Measurements from ENCODE around the gene SLC6A17. TPM values are rescaled to one million over a fixed set of nuclear protein-coding genes. Genes with fewer than 3 reads are reported as not detected.

The SLC6A17 gene
- total and polyA plus RNA-seq, 2 experiments from 2014 or later = 0.03 to 0.17 TPM

GRCh38 chr1:110242062-110242461, 91.8 kb downstream of the SLC6A17 start:
- Histone ChIP-seq H3F3A (replicated peaks; ENCODE audit: low read depth) (no peaks in the 10 kb centered on the region), H4K20me1 (replicated peaks; ENCODE audit: insufficient read depth) (no peaks in the 10 kb centered on the region; the same call in 1 of the 2 replicates), H3K27ac (ENCODE audit: low read depth) (no peak overlapping the region), H3K4me2 (peak overlapping the region; percentile 63), H3K9me2 (ENCODE audit: insufficient read depth) (0 out of 2 replicates have a peak, but pooled peaks cover 15% of the 10 kb centered on the region), H2AFZ (no peak overlapping the region), H3K79me2 (replicated peaks; ENCODE audit: insufficient read depth) (no peaks in the 10 kb centered on the region), H3K4me3 (0 out of 2 replicates have a peak overlapping the region, but pooled peaks have one; percentile 28), H3K4me1 (ENCODE audit: insufficient read depth) (peaks cover 34% of the 10 kb centered on the region), H3K27me3 (ENCODE audit: insufficient read depth) (0 out of 2 replicates have a peak, but pooled peaks cover 9% of the 10 kb centered on the region), H3K36me3 (ENCODE audit: insufficient read depth) (no peaks in the 10 kb centered on the region)
- Mint-ChIP-seq H3K36me3 (ENCODE audit: low read depth) (no peaks in the 10 kb centered on the region; the same call in 2 of the 3 replicates), H3K9me3 (no peaks in the 10 kb centered on the region; the same call in 2 of the 3 replicates), H3K27ac (0 out of 2 replicates have a peak overlapping the region, but pooled peaks have one; percentile 29), H3K4me1 (peaks cover 38% of the 10 kb centered on the region), H3K27me3 (ENCODE audit: insufficient read depth, low read depth, poor library complexity) (peaks cover 20% of the 10 kb centered on the region), H3K4me3 (no peak overlapping the region)
- TF ChIP-seq, protein P1, sequence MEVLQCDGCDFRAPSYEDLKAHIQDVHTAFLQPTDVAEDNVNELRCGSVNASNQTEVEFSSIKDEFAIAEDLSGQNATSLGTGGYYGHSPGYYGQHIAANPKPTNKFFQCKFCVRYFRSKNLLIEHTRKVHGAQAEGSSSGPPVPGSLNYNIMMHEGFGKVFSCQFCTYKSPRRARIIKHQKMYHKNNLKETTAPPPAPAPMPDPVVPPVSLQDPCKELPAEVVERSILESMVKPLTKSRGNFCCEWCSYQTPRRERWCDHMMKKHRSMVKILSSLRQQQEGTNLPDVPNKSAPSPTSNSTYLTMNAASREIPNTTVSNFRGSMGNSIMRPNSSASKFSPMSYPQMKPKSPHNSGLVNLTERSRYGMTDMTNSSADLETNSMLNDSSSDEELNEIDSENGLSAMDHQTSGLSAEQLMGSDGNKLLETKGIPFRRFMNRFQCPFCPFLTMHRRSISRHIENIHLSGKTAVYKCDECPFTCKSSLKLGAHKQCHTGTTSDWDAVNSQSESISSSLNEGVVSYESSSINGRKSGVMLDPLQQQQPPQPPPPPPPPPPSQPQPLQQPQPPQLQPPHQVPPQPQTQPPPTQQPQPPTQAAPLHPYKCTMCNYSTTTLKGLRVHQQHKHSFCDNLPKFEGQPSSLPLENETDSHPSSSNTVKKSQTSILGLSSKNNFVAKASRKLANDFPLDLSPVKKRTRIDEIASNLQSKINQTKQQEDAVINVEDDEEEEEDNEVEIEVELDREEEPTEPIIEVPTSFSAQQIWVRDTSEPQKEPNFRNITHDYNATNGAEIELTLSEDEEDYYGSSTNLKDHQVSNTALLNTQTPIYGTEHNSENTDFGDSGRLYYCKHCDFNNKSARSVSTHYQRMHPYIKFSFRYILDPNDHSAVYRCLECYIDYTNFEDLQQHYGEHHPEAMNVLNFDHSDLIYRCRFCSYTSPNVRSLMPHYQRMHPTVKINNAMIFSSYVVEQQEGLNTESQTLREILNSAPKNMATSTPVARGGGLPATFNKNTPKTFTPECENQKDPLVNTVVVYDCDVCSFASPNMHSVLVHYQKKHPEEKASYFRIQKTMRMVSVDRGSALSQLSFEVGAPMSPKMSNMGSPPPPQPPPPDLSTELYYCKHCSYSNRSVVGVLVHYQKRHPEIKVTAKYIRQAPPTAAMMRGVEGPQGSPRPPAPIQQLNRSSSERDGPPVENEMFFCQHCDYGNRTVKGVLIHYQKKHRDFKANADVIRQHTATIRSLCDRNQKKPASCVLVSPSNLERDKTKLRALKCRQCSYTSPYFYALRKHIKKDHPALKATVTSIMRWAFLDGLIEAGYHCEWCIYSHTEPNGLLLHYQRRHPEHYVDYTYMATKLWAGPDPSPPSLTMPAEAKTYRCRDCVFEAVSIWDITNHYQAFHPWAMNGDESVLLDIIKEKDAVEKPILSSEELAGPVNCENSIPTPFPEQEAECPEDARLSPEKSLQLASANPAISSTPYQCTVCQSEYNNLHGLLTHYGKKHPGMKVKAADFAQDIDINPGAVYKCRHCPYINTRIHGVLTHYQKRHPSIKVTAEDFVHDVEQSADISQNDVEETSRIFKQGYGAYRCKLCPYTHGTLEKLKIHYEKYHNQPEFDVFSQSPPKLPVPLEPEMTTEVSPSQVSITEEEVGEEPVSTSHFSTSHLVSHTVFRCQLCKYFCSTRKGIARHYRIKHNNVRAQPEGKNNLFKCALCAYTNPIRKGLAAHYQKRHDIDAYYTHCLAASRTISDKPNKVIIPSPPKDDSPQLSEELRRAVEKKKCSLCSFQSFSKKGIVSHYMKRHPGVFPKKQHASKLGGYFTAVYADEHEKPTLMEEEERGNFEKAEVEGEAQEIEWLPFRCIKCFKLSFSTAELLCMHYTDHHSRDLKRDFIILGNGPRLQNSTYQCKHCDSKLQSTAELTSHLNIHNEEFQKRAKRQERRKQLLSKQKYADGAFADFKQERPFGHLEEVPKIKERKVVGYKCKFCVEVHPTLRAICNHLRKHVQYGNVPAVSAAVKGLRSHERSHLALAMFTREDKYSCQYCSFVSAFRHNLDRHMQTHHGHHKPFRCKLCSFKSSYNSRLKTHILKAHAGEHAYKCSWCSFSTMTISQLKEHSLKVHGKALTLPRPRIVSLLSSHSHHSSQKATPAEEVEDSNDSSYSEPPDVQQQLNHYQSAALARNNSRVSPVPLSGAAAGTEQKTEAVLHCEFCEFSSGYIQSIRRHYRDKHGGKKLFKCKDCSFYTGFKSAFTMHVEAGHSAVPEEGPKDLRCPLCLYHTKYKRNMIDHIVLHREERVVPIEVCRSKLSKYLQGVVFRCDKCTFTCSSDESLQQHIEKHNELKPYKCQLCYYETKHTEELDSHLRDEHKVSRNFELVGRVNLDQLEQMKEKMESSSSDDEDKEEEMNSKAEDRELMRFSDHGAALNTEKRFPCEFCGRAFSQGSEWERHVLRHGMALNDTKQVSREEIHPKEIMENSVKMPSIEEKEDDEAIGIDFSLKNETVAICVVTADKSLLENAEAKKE (CRISPR knock-in tag; IDR thresholded peaks at IDR 0.05) = 0 out of 2 replicates have a peak, but pooled peaks have one; percentile 24
- TF ChIP-seq NANOG (IDR thresholded peaks at IDR 0.05; ENCODE audit: borderline replicate concordance) (no peak), ZNF114 (CRISPR knock-in tag; IDR thresholded peaks at IDR 0.05) (no peak), REST (IDR thresholded peaks at IDR 0.05; ENCODE audit: unreplicated experiment) (no peak), ZNF331 (CRISPR knock-in tag; IDR thresholded peaks at IDR 0.05; ENCODE audit: low read depth) (no peak)
- TF ChIP-seq, protein P2, sequence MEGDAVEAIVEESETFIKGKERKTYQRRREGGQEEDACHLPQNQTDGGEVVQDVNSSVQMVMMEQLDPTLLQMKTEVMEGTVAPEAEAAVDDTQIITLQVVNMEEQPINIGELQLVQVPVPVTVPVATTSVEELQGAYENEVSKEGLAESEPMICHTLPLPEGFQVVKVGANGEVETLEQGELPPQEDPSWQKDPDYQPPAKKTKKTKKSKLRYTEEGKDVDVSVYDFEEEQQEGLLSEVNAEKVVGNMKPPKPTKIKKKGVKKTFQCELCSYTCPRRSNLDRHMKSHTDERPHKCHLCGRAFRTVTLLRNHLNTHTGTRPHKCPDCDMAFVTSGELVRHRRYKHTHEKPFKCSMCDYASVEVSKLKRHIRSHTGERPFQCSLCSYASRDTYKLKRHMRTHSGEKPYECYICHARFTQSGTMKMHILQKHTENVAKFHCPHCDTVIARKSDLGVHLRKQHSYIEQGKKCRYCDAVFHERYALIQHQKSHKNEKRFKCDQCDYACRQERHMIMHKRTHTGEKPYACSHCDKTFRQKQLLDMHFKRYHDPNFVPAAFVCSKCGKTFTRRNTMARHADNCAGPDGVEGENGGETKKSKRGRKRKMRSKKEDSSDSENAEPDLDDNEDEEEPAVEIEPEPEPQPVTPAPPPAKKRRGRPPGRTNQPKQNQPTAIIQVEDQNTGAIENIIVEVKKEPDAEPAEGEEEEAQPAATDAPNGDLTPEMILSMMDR (conservative IDR thresholded peaks at IDR 0.05; ENCODE audit: low read depth in 2 of 2) = no peak
- DNase-seq (ENCODE audit: low spot score) (peak; percentile 64), ATAC-seq (peak; percentile 65)

Data from GM23338 (cell line).